ENCODE results near the gene DGCR2.
"Not testable (repeated sequence)": the region's sequence is repeated elsewhere in the genome, so short reads cannot be mapped to it uniquely, and the experiment has no call there.

DGCR2 gene

GRCh38 chr22:19022755-19023154, 99.5 kb downstream of the DGCR2 start:
- Mint-ChIP-seq H3K9me3 (no peaks in the 10 kb centered on the region), H3K4me1 (peaks cover 6% of the 10 kb centered on the region), H3K4me3 (no peak overlapping the region), H3K36me3 (no peaks in the 10 kb centered on the region), H3K27ac (no peak overlapping the region)
- no peak for ATAC-seq
- no peak for DNase-seq (ENCODE audit: low spot score in 2 of 2)

DNA sequence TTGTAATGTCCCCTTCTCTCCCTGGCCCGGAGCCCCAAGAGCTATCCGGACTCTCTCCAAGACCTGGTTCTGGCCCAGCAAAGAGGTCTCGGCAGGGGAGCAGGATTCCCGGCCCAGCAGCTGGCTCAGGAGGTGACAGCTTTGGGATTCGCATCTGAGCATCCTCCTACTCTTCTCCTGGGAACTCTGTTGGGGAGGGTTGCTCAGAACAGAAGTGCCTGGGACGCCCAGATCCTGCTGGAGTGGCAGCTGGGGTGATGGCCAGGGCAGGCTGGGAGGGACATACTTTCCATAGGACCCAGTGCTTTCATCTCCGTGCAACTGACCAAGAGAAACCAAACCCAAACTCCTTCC, 102.6 kb downstream of the DGCR2 start:
- ATAC-seq (no peak), DNase-seq (ENCODE audit: low spot score in 2 of 2) (no peak)
- Mint-ChIP-seq H3K4me3 (no peak overlapping the region), H3K4me1 (no peaks in the 10 kb centered on the region), H3K27ac (no peak overlapping the region), H3K9me3 (no peaks in the 10 kb centered on the region), H3K36me3 (no peaks in the 10 kb centered on the region)

DNA sequence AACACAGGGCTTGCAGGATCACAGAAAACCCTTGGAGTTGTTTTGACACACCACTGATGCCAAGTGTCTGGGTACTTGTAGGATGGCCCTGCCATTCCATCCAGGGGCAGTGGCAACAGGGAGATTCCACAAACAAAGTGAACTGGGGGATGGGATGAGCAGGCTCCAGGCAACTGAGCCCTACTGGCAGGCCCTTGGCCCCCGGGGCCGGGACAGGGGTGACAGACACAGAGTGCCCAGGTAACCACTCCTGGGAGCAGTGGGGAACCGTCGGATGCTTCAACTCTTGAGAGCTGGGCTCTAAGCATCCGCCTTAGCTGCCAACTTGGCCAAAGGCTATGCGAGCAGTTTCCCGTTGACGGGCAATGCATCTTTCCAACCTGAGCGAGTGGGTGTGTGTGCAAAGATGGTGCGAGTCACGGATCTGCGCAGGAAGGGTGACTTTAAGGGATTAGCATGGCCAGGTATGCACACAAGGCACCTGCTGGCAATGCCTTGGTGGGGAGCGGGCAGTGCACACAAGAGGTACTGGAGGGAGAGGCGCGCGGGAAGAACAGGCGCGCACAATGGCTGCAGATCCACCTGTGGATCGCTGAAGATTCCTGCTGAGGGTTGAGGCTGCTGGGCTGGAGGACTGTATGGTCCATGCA, 103.1 kb downstream of the DGCR2 start:
- ATAC-seq: no peak
- no peak overlapping the region for H3K27ac Mint-ChIP-seq
- no peaks in the 10 kb centered on the region for H3K36me3 Mint-ChIP-seq
- no peak overlapping the region for H3K4me3 Mint-ChIP-seq
- DNase-seq (ENCODE audit: low spot score in 2 of 2): no peak
- H3K4me1 Mint-ChIP-seq: no peaks in the 10 kb centered on the region
- no peaks in the 10 kb centered on the region for H3K9me3 Mint-ChIP-seq

GRCh38 chr22:19018256-19018655, 104.0 kb downstream of the DGCR2 start:
- ATAC-seq: no peak
- H3K9me3 Mint-ChIP-seq: no peaks in the 10 kb centered on the region
- DNase-seq (ENCODE audit: low spot score in 2 of 2): no peak
- H3K36me3 Mint-ChIP-seq: no peaks in the 10 kb centered on the region
- H3K4me1 Mint-ChIP-seq: no peaks in the 10 kb centered on the region
- H3K4me3 Mint-ChIP-seq: no peak overlapping the region
- H3K27ac Mint-ChIP-seq: no peak overlapping the region

GRCh38 chr22:19016081-19016766, 106.0 kb downstream of the DGCR2 start:
- H3K36me3 Mint-ChIP-seq: no peaks in the 10 kb centered on the region
- no peak overlapping the region for H3K27ac Mint-ChIP-seq
- H3K4me3 Mint-ChIP-seq: no peak overlapping the region
- ATAC-seq (no peak), DNase-seq (ENCODE audit: low spot score in 2 of 2) (no peak)
- no peaks in the 10 kb centered on the region for H3K9me3 Mint-ChIP-seq
- no peaks in the 10 kb centered on the region for H3K4me1 Mint-ChIP-seq

- DNase-seq (ENCODE audit: low spot score in 2 of 2): no peak
- Mint-ChIP-seq H3K4me1 (no peaks in the 10 kb centered on the region), H3K4me3 (no peak overlapping the region), H3K9me3 (no peaks in the 10 kb centered on the region), H3K36me3 (no peaks in the 10 kb centered on the region), H3K27ac (no peak overlapping the region)
- no peak for ATAC-seq
These were observed 107.3 kb downstream of the DGCR2 start for GRCh38 chr22:19014886-19015285.

- not testable (repeated sequence) for DNase-seq (ENCODE audit: low spot score in 2 of 2); H3K9me3 Mint-ChIP-seq; H3K4me1 Mint-ChIP-seq; H3K27ac Mint-ChIP-seq; H3K4me3 Mint-ChIP-seq; ATAC-seq; H3K36me3 Mint-ChIP-seq
These were observed 108.2 kb downstream of the DGCR2 start for GRCh38 chr22:19013881-19014598.

- H3K4me1 Mint-ChIP-seq; H3K36me3 Mint-ChIP-seq; H3K9me3 Mint-ChIP-seq; ATAC-seq; H3K4me3 Mint-ChIP-seq; H3K27ac Mint-ChIP-seq; DNase-seq (ENCODE audit: low spot score in 2 of 2): not testable (repeated sequence)
These were observed 108.8 kb downstream of the DGCR2 start for GRCh38 chr22:19013411-19013810.

DNA sequence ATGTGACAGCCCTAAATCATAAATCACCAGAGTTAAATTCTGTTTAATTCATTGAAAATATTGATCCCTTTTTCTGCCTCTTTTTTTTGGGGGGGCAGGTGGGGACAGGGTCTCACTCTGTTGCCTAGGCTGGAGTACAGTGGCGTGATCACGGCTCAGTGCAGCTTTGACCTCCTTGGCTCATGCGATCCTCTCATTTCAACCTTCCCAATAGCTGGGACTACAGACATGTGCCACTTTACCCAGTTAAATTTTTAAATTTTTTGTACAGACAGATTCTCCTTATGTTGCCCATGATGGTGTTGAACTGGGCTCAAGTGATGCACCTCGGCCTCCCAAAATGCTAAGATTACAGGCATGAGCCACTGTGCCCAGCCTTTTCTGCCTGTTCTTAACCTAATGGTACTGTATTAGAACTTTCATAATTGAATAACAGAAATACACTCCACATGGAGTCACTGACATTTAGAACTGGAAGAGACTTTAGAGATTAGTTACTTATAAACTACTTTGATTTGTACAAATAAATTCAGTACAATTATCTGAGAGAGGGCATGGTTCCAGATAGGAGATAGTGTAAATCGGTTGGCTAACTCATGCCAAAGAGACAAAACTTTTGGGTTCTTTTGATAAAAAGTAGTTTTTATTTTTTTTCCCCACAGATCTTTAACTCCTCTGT, 109.8 kb downstream of the DGCR2 start:
- Mint-ChIP-seq H3K36me3 (no peaks in the 10 kb centered on the region), H3K4me1 (no peaks in the 10 kb centered on the region), H3K27ac (no peak overlapping the region), H3K9me3 (no peaks in the 10 kb centered on the region), H3K4me3 (no peak overlapping the region)
- DNase-seq (ENCODE audit: low spot score in 2 of 2) (no peak), ATAC-seq (no peak)

DNA sequence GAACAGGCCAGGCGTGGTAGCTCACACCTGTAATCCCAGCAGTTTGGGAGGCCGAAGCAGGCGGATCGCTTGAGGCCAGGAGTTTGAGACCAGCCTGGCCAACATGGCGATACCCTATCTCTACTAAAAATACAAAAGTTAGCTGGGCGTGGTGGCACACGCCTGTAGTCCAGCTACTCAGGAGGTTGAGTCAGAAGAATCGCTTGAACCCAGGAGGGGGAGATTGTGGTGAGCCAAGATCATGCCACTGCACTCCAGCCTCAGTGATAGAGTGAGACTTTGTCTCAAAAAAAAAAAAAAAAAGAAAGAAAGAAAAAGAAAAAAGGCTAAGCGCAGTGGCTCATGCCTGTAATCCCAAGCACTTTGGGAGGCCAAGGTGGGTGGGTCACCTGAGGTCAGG, 110.6 kb downstream of the DGCR2 start:
- not testable (repeated sequence) for DNase-seq (ENCODE audit: low spot score in 2 of 2); H3K4me1 Mint-ChIP-seq; H3K36me3 Mint-ChIP-seq; H3K4me3 Mint-ChIP-seq; ATAC-seq; H3K27ac Mint-ChIP-seq; H3K9me3 Mint-ChIP-seq

GRCh38 chr22:19011075-19011474, 111.1 kb downstream of the DGCR2 start:
- H3K4me3 Mint-ChIP-seq: no peak overlapping the region
- no peak for ATAC-seq
- no peaks in the 10 kb centered on the region for H3K4me1 Mint-ChIP-seq
- no peak overlapping the region for H3K27ac Mint-ChIP-seq
- no peaks in the 10 kb centered on the region for H3K36me3 Mint-ChIP-seq
- no peak for DNase-seq (ENCODE audit: low spot score in 2 of 2)
- no peaks in the 10 kb centered on the region for H3K9me3 Mint-ChIP-seq

DNA sequence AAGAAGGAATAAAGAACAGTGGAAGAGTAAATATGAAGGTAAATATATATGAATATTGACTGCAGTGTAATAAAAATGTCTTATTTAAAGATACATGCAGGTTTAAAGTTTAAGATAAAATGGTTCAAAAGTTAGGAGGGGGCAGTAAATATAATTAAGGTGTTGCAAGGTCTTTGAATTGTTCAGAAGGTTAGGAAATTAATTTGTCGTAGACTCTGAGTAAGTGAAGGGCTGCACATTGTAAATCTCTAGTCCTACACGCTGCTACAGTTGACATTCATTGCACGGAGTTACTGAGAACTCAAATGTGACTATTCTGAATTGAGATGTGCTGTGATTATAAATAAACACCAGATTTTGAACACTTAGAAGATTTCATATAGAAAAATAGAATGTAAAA, 116.3 kb downstream of the DGCR2 start:
- Mint-ChIP-seq H3K4me1 (no peaks in the 10 kb centered on the region), H3K4me3 (no peak overlapping the region), H3K36me3 (no peaks in the 10 kb centered on the region), H3K9me3 (no peaks in the 10 kb centered on the region), H3K27ac (no peak overlapping the region)
- ATAC-seq (no peak), DNase-seq (ENCODE audit: low spot score in 2 of 2) (no peak)

GRCh38 chr22:19004471-19004870, 117.7 kb downstream of the DGCR2 start:
- DNase-seq (ENCODE audit: low spot score in 2 of 2) (no peak), ATAC-seq (no peak)
- Mint-ChIP-seq H3K36me3 (no peaks in the 10 kb centered on the region), H3K27ac (no peak overlapping the region), H3K4me1 (no peaks in the 10 kb centered on the region), H3K9me3 (no peaks in the 10 kb centered on the region), H3K4me3 (no peak overlapping the region)

- Mint-ChIP-seq H3K4me3 (no peak overlapping the region), H3K4me1 (no peaks in the 10 kb centered on the region), H3K36me3 (no peaks in the 10 kb centered on the region), H3K27ac (no peak overlapping the region), H3K9me3 (no peaks in the 10 kb centered on the region)
- DNase-seq (ENCODE audit: low spot score in 2 of 2): no peak
- no peak for ATAC-seq
These were observed 118.7 kb downstream of the DGCR2 start for GRCh38 chr22:19003508-19003907.

- ATAC-seq: no peak
- Mint-ChIP-seq H3K36me3 (no peaks in the 10 kb centered on the region), H3K27ac (no peak overlapping the region), H3K4me3 (no peak overlapping the region), H3K9me3 (no peaks in the 10 kb centered on the region), H3K4me1 (no peaks in the 10 kb centered on the region)
- no peak for DNase-seq (ENCODE audit: low spot score in 2 of 2)
These were observed 119.6 kb downstream of the DGCR2 start for GRCh38 chr22:19002684-19003038.

DNA sequence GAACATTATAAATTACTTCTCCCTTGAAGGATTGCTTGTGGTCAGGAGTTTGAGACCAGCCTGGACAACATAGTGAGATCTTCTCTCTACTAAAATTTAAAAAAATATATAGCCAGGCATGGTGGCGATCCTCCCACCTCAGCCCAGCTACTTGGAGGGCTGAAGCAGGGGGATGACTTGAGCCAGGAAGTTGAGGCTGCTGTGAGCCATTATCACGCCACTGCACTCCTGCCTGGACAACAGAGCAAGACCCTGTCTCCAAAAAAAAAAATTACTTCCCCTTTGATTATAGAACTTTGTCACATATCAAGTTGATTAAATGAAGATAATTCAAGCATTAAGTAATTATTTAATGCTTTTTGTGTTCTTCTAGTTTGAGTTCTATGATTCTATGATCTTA, 121.0 kb downstream of the DGCR2 start:
- Mint-ChIP-seq H3K9me3 (no peaks in the 10 kb centered on the region), H3K27ac (no peak overlapping the region), H3K4me1 (no peaks in the 10 kb centered on the region), H3K36me3 (no peaks in the 10 kb centered on the region), H3K4me3 (no peak overlapping the region)
- ATAC-seq (no peak), DNase-seq (ENCODE audit: low spot score in 2 of 2) (no peak)
